ENCODE results near the gene IGFLR1.
A peak's percentile ranks its signal among the peaks of the same experiment; 100 is the strongest.

The IGFLR1 gene

GRCh38 chr19:35738021-35738886 lies 4.0 kb downstream of the IGFLR1 start:
- no peak for DNase-seq (ENCODE audit: low read depth)
- H3K4me3 ChIP-seq (ENCODE audit: low read depth, low read length), result no peak overlapping the region
- TF ChIP-seq CTCF (conservative IDR thresholded peaks at IDR 0.05; ENCODE audit: low read depth, low read length), result no peak

- no peak overlapping the region for H3K4me3 ChIP-seq (ENCODE audit: low read depth, low read length)
- TF ChIP-seq CTCF (conservative IDR thresholded peaks at IDR 0.05; ENCODE audit: low read depth, low read length), result peak; percentile 34
- DNase-seq (ENCODE audit: low read depth), result no peak
These were observed 5.1 kb downstream of the IGFLR1 start for GRCh38 chr19:35736913-35737886.

- no peak overlapping the region for H3K4me3 ChIP-seq (ENCODE audit: low read depth, low read length)
- DNase-seq (ENCODE audit: low read depth), result no peak
- no peak for TF ChIP-seq CTCF (conservative IDR thresholded peaks at IDR 0.05; ENCODE audit: low read depth, low read length)
These were observed 7.4 kb downstream of the IGFLR1 start for GRCh38 chr19:35734889-35735288.

- DNase-seq (ENCODE audit: low read depth), result no peak
- TF ChIP-seq CTCF (conservative IDR thresholded peaks at IDR 0.05; ENCODE audit: low read depth, low read length), result no peak
- no peak overlapping the region for H3K4me3 ChIP-seq (ENCODE audit: low read depth, low read length)
These were observed 8.0 kb downstream of the IGFLR1 start for GRCh38 chr19:35734273-35734672.

GRCh38 chr19:35733180-35734125 lies 8.8 kb downstream of the IGFLR1 start:
- H3K4me3 ChIP-seq (ENCODE audit: low read depth, low read length), result no peak overlapping the region
- no peak for TF ChIP-seq CTCF (conservative IDR thresholded peaks at IDR 0.05; ENCODE audit: low read depth, low read length)
- no peak for DNase-seq (ENCODE audit: low read depth)

GRCh38 chr19:35732540-35733179 lies 9.6 kb downstream of the IGFLR1 start:
- H3K4me3 ChIP-seq (ENCODE audit: low read depth, low read length), result no peak overlapping the region
- DNase-seq (ENCODE audit: low read depth), result no peak
- no peak for TF ChIP-seq CTCF (conservative IDR thresholded peaks at IDR 0.05; ENCODE audit: low read depth, low read length)
